GM10266 (cell line): ENCODE measurements around the gene FNTB.

Source experiments
- DNase-seq: peaks from one replicate; pipeline ENCODE4 v3.0.0; 2012; ENCODE audit errors: extremely low spot score
- CTCF ChIP-seq: IDR thresholded peaks from 2 replicates; pipeline ENCODE4 v1.5.1; 2012; ENCODE audit warnings: mild to moderate bottlenecking, low read depth; ENCODE audit not compliant: control insufficient read depth, insufficient read depth; ENCODE audit errors: missing control alignments

The FNTB gene

DNA sequence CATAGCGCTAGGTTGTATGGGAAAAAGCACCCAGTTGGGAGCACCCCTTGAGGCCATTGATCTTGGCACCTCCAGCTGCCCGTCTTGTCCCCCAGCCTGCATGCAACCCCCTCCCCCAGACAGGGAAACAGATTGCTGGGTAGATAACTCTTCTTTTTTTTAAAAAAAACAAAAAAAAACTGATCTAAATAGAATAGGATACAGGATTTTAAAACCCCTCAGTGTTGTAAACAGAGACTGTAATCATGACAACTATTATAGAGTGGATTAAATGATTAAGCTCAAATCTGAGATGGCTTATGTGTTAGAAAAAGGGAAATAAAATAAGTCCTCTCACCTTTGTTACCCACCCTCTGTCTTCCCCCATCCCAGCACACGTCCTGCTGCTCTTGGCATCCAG lies 66.8 kb downstream of the FNTB start:
- no peak for TF ChIP-seq CTCF
- no peak for DNase-seq

DNA sequence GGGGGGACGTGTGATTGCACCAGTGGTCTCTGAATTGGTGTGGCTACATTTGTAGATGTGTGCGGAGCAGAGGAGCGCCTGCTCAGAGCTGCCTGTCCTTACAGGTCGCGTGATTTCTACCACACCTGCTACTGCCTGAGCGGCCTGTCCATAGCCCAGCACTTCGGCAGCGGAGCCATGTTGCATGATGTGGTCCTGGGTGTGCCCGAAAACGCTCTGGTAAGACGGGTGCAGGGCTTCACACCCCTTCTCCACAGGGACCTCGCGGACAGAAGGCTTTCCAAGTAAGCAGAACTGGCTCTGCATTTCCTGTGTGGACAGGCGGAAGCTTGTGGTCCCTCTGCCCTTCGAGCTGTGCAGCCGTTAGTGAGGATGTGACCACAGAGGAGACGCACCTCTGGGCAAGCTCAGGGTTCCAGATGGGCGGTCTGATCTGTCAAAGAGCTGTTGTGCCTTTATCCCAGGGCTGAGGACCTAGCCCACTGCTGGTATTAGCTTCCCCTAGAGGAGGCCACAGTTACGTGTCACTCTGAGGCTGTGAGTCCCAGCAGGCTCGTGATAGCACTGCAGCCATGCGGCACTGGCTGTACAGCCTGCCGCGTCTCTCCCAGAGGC lies 67.9 kb downstream of the FNTB start:
- no peak for TF ChIP-seq CTCF
- no peak for DNase-seq

- no peak for TF ChIP-seq CTCF
- no peak for DNase-seq
These were observed 71.0 kb downstream of the FNTB start for GRCh38 chr14:65057695-65058094.

DNA sequence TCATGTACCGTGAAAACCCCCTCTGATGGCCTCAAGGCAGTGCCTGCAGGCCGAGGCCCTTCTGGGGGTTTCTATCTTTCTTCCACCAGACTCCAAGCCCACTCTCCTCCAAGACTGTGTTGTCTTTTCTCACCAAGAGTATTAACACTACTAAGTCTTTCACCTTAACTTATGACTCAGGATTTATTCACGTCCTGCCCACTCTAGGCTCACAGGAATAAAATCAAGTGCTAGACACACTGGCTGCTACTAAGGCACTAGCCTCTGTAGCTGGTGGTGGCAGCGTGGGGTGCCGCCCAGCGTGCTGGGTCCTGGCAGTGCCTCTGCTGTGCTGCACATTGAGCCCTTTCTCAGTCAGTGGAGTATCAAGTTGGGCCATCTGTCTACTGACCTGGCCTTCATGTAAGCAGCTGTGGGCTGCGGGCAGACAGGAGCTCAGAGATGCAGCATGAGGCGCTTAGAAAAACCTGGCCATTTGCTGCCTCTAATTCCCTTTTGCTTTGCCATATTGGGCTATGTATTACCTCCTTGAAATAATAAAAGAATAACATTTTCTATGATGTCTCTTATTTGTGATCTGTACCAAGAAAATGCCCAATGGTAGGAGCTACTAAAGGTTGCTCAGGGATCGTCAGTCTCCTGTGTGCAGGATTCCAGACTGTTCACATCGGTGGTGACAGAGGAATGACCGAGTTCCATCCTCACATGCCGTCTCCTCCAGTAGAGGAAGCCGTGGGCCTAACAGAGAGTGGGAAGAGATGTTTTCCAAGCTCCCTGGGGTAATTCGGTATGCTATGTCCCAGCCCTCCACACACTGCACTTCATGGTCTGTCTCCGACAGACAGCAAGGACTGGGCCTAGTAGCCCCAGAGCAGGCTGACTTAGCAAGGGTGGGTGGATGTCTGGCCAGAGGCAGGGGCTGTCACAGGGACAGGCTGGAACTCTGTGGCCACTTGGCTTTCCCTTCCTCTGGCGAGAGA lies 75.7 kb downstream of the FNTB start:
- DNase-seq = no peak
- no peak for TF ChIP-seq CTCF

GRCh38 chr14:65065719-65066118 lies 79.0 kb downstream of the FNTB start:
- no peak for DNase-seq
- TF ChIP-seq CTCF = no peak

GRCh38 chr14:65069874-65070413 lies 83.2 kb downstream of the FNTB start:
- TF ChIP-seq CTCF = no peak
- no peak for DNase-seq

- TF ChIP-seq CTCF = no peak
- no peak for DNase-seq
These were observed 83.8 kb downstream of the FNTB start for GRCh38 chr14:65070471-65070976.
